HG02981 (cell line): ENCODE data around the gene RBPJL.

Experiments
- ATAC-seq: cut with Tn5 transposase; IDR thresholded peaks from one replicate; pipeline ENCODE4 v1.9.1; 2021; ENCODE audit warnings: mild to moderate bottlenecking, moderate library complexity; ENCODE audit not compliant: unreplicated experiment

The RBPJL gene

DNA sequence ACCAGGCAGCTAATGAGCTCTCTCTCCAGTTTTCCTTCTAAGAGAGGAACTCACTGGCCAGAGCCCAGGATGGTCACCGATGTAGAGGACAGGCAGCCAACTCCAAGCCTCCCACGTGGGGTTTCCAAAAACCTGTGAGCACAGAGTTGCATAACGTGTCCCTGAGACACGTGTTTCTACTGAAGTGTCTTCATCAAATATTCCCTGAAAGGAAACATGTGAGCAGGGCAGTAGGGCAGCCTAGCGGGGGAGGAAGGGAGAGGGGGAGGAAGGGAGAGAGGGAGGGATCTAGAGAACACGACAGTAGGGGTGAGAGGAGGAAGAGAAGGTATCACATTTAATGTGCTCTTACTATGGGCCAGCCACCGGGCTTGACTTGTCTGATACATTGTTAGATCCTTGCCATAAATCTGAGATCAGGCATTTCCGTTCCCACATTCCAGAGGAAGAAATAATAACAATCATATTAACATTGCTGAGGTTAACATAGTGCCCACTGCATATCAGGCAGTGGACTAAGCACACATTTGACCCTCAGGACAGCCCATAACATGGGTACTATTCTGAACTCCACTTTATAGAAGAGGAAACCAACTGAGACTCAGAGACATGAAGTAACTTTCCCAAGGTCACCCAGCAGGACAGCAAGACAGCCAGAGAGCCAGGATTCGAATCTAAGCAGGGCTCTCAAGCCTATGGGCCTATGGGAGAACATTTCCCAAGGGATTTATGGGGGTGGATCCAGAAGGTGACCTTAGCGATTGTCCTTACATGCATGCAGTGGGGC is 51.8 kb downstream of the RBPJL start:
- no peak for ATAC-seq

GRCh38 chr20:45359069-45359405 is 52.4 kb downstream of the RBPJL start:
- ATAC-seq = no peak

- ATAC-seq = no peak
These were observed 52.9 kb downstream of the RBPJL start for GRCh38 chr20:45359406-45360148.

GRCh38 chr20:45361793-45362192 is 55.2 kb downstream of the RBPJL start:
- ATAC-seq = no peak

DNA sequence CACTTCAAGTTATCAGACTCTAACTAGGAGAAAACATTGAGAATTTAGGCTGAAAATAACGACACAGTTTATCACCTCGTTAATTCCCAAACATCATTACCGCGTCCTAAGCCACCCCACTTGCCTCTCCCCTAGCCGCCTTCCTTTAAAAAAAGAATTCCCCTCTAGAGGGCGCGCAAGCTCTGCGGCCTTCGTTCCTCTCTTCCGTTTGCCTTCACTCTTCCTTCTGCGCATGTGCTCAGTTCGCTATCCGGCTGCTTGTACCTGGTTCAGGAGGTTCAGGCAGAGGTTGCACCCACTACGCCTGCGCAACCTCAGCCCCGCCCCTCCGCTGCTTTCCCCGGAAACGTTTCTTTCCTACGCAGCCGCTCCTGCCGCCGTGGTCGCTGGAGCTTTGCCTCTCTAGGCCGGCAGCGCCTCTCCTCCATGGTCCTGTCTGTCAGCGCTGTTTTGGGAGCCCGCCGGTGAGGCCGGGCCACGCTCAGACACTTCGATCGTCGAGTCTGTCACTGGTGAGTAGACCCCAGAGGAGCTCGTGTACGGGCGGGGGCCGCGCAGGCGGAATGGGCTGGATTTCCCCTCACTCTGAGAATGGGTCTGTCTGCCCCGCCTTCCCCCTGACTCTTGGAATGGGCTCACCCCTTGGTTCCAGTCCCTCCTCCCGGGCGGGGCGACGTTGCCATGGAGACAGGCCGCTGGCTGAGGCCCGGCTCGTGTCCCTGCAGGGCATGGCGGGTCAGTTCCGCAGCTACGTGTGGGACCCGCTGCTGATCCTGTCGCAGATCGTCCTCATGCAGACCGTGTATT is 56.4 kb downstream of the RBPJL start, which contains the start of gene SYS1:
SYS1 (plus strand) TSS at position 353 of the 807 bp plus-strand sequence; CDS start at position 729, 376 bp downstream.
- ATAC-seq = peak; percentile 83

DNA sequence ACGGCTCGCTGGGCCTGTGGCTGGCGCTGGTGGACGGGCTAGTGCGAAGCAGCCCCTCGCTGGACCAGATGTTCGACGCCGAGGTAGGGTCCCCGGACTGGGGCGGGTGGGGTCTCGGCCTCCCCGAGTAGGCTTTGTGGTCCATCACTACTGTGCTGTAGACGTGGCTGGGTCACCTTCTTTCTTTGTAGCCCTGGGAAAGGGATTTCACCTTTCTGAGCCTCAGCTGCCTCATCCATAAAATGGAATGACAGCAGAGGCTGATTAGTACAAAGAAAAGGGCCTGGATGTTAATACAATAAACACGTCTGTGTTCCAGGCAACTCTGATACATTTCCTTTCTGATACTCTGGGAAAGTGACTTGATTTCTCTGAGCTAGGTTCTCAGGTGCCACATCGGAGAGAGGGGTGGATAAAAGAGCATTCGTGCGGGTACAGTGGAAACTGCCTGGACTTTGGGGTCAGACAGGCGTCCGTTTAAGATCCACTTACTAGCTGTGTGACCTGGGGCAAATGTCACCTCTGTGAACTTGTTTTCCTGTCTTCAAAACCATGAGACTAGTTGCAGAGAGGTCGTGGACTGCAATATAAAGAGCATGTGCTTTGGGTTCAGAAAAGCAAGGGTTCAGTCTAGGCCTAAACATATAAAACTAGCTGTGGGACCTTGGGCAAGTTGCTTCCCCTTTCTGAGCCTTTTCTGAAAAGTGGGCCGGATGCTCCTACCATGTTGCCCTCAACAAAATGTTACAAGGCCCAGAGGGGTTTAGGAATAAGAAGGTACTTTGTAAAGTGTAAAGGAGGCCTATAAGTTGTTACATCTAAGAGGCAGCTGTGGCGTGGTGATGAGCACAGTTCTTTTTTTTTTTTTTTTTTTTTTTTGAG is 57.2 kb downstream of the RBPJL start:
- no peak for ATAC-seq

- ATAC-seq = no peak
These were observed 58.9 kb downstream of the RBPJL start for GRCh38 chr20:45365444-45365970.

DNA sequence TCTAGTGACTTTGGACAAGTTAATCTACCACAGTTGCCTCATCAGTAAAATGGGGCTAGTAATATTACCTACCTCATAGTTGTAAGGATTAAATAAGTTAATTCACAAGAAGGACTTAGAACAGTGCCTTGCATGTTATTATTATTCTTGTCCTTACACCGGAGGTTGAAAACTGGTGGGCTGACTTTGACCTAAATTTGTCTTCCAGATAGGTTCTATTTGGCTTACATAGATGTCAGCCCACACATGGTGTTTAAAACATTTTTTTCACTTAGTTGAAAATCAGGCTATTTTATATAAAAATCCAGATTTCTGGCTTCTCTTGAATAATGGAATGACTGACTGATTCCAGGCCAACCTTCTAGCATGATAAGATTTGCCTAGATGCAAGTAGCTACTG is 59.6 kb downstream of the RBPJL start:
- no peak for ATAC-seq

DNA sequence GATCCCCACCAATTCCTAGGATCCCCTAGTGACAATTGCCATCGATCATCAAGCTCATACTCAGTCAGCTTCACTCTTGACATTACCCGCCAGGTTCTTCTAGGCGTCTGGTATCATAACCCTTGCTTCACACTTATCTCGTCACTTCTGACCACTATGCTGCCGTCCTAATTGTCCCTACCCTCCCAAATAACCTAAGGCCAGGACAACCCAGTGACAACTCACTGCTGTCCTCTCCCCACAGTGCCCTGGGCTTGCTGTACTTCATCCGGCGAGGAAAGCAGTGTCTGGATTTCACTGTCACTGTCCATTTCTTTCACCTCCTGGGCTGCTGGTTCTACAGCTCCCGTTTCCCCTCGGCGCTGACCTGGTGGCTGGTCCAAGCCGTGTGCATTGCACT is 60.0 kb downstream of the RBPJL start:
- no peak for ATAC-seq

- ATAC-seq = no peak
These were observed 60.5 kb downstream of the RBPJL start for GRCh38 chr20:45367126-45367525.
